Measurements from ENCODE around the gene TMEM101.
"Not testable (repeated sequence)": the region's sequence is repeated elsewhere in the genome, so short reads cannot be mapped to it uniquely, and the experiment has no call there.

The TMEM101 gene

GRCh38 chr17:44002141-44002848, 12.5 kb downstream of the TMEM101 start:
- DNase-seq (ENCODE audit: extremely low spot score) = no peak
- no peak for TF ChIP-seq CTCF (IDR thresholded peaks at IDR 0.05; ENCODE audit: control extremely low read depth, extremely low read depth, low read depth, missing control alignments)
- POLR2A ChIA-PET = no interaction called here
- CTCF ChIA-PET = interaction anchor here (0.7 to 1.5 kb wide), 3 partner anchors 10 to 59 kb away, joined by 3 to 5 read pairs (median 4); partner anchors contain the start of gene PPY

- CTCF ChIA-PET = interaction anchor here (8.9 kb wide), 1 partner anchor 57 kb away, joined by 67 read pairs; the partner anchor contains the start of gene PPY
- no peak for TF ChIP-seq CTCF (IDR thresholded peaks at IDR 0.05; ENCODE audit: control extremely low read depth, extremely low read depth, low read depth, missing control alignments)
- no peak for DNase-seq (ENCODE audit: extremely low spot score)
- POLR2A ChIA-PET = no interaction called here
Measured at GRCh38 chr17:44001461-44001920, 13.3 kb downstream of the TMEM101 start.

- POLR2A ChIA-PET = no interaction called here
- no peak for DNase-seq (ENCODE audit: extremely low spot score)
- no peak for TF ChIP-seq CTCF (IDR thresholded peaks at IDR 0.05; ENCODE audit: control extremely low read depth, extremely low read depth, low read depth, missing control alignments)
- CTCF ChIA-PET = interaction anchor here (8.9 kb wide), 1 partner anchor 57 kb away, joined by 67 read pairs; the partner anchor contains the start of gene PPY
Measured at GRCh38 chr17:44000871-44001460, 13.8 kb downstream of the TMEM101 start.

GRCh38 chr17:44000141-44000860, 14.5 kb downstream of the TMEM101 start:
- no peak for DNase-seq (ENCODE audit: extremely low spot score)

GRCh38 chr17:43999024-43999423, 15.7 kb downstream of the TMEM101 start:
- CTCF ChIA-PET = interaction anchor here (0.9 to 8.9 kb wide), 3 partner anchors 55 to 121 kb away, joined by 3 to 67 read pairs (median 4); partner anchors contain the start of gene PPY
- no peak for DNase-seq (ENCODE audit: extremely low spot score)
- POLR2A ChIA-PET = no interaction called here
- no peak for TF ChIP-seq CTCF (IDR thresholded peaks at IDR 0.05; ENCODE audit: control extremely low read depth, extremely low read depth, low read depth, missing control alignments)

More at GRCh38 chr17:44000141-44000860, 14.5 kb downstream of the TMEM101 start:
- CTCF ChIA-PET = interaction anchor here (8.9 kb wide), 1 partner anchor 56 kb away, joined by 67 read pairs; the partner anchor contains the start of gene PPY
- TF ChIP-seq CTCF (IDR thresholded peaks at IDR 0.05; ENCODE audit: control extremely low read depth, extremely low read depth, low read depth, missing control alignments) = no peak
- POLR2A ChIA-PET = no interaction called here

- DNase-seq (ENCODE audit: extremely low spot score) = no peak
- ChIA-PET CTCF (interaction anchor here (0.9 to 8.9 kb wide), 3 partner anchors 54 to 120 kb away, joined by 3 to 67 read pairs (median 4); partner anchors contain the start of gene PPY), POLR2A (no interaction called here)
- no peak for TF ChIP-seq CTCF (IDR thresholded peaks at IDR 0.05; ENCODE audit: control extremely low read depth, extremely low read depth, low read depth, missing control alignments)
Measured at GRCh38 chr17:43998552-43998951, 16.2 kb downstream of the TMEM101 start.

GRCh38 chr17:43997180-43997579, 17.6 kb downstream of the TMEM101 start:
- CTCF ChIA-PET = interaction anchor here (1.4 to 8.9 kb wide), 5 partner anchors 9 to 118 kb away, joined by 3 to 67 read pairs (median 4); partner anchors contain the start of gene PPY

More at GRCh38 chr17:43997180-43997579, 17.6 kb downstream of the TMEM101 start:
- POLR2A ChIA-PET; DNase-seq (ENCODE audit: extremely low spot score): not testable (repeated sequence)

Data from GM10248 (cell line).